GM10847 (cell line): ENCODE results near the gene SFMBT2.

Source experiments
- POLR2A ChIP-seq: IDR thresholded peaks from 2 replicates; pipeline ENCODE4 v1.6.1; 2011; ENCODE audit not compliant: insufficient read length; ENCODE audit errors: extremely low read depth

SFMBT2 gene

GRCh38 chr10:7285522-7286322, 125.1 kb downstream of the SFMBT2 start:
- TF ChIP-seq POLR2A, result no peak

DNA sequence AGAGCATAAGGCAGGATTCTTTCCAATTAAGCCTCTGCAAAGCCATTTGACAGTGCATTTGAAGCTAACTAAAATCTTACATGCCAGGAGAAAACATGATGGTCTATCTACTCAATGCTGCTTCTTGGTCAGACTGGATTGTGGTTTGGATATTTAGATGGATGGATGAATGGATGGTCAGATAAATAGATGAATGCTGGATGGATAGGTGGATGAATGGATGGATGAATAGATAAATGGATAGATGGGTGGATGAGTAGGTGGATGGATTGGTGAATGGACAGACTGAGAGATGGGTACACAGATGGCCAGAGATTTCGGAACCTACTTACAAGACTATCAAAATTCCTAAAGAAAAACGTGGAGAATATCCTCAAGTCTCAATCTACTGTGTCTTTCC, 127.6 kb downstream of the SFMBT2 start:
- no peak for TF ChIP-seq POLR2A

GRCh38 chr10:7282457-7282856, 128.4 kb downstream of the SFMBT2 start:
- TF ChIP-seq POLR2A, result no peak

- TF ChIP-seq POLR2A, result no peak
Measured at GRCh38 chr10:7281429-7281828, 129.4 kb downstream of the SFMBT2 start.

DNA sequence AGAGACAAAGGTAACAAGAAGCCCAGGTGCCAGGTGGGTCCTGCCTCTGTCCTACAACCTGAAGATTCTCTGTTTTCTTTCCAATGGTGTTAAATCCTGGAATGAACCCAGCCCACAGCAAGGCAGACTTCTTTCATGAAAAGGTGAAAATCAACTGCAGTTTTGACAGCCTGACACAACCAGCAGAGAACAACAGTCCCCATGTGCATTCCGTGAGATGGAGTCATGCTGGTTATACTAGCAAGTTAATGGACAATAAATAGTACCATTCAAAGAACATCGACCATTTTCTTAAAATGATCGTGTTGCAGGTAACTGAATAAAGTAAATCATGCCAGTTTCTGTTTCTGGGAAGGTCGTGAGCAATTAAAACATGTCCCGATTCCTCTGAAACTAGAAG, 131.5 kb downstream of the SFMBT2 start:
- TF ChIP-seq POLR2A, result no peak

DNA sequence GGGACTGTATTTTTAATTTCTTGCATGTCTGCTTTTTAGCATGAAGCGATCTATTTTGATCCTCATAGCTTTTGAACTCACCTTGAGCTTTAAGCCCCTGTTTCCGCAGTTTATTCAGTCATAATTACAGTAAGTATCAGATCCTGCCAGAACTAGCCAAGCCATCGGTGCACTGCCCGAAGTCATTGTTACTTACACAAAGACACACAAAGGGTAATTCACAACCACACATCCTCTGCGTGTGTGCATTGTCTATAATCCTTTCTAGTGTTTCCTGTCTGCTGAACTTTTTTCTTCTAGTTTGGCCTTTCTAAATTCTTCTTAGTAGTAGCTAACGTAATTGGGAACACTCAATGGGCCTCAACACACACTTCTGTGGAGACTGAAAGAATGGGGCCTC, 133.0 kb downstream of the SFMBT2 start:
- TF ChIP-seq POLR2A, result no peak

GRCh38 chr10:7277432-7277831, 133.4 kb downstream of the SFMBT2 start:
- no peak for TF ChIP-seq POLR2A

DNA sequence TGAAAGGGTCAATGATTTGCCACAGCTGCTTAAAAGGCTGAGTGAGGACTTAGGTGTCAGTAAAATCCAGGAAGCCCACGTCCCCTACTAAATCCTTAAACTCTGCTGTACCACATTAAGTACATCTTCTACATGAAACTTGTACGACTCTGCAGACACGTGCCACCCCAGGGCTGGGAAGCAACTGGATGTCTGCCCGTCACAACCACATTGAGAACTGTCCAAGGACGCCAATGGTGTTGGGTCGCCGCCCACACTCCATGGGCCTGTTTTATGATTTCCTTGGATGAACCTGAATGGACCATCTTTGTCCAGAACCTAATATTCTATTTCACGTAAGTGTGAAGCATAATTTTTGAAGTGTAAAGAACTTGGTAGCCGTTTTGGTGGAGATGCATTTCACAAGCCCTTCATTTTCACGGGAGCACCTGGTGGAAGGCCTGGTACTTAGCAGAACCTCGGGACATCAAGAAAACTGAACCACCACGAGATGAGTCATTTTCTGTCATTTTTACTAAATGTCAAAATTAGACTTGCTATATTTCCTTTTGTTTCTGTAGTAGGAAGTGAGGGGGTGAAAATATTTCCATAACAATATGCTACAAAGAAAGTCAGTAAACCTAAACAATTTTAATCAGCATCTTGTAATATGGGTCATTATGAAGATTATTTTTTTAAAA, 134.9 kb downstream of the SFMBT2 start:
- no peak for TF ChIP-seq POLR2A

DNA sequence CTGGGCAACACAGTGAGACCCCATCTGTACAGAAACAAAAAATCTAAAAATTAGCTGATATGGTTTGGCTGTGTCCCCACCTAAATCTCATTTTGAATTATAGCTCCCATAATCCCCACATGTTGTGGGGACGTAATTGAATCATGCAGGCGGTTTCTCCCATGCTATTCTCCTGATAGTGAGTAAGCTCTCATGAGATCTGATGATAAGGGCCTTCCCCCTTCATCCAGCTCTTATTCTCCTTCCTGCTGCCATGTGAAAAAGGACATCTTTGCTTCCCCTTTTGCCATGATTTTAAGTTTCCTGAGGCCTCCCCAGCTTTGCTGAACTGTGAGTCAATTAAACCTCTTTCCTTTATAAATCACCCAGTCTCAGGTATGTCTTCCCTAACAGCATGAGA, 136.5 kb downstream of the SFMBT2 start:
- TF ChIP-seq POLR2A, result no peak

GRCh38 chr10:7272008-7272407, 138.8 kb downstream of the SFMBT2 start:
- TF ChIP-seq POLR2A, result no peak

- no peak for TF ChIP-seq POLR2A
Measured at GRCh38 chr10:7269988-7270387, 140.8 kb downstream of the SFMBT2 start.

- TF ChIP-seq POLR2A, result no peak
Measured at GRCh38 chr10:7267142-7267541, 143.7 kb downstream of the SFMBT2 start.

GRCh38 chr10:7265396-7266123, 145.3 kb downstream of the SFMBT2 start:
- TF ChIP-seq POLR2A, result no peak

- TF ChIP-seq POLR2A, result no peak
Measured at GRCh38 chr10:7264313-7264756, 146.5 kb downstream of the SFMBT2 start.

DNA sequence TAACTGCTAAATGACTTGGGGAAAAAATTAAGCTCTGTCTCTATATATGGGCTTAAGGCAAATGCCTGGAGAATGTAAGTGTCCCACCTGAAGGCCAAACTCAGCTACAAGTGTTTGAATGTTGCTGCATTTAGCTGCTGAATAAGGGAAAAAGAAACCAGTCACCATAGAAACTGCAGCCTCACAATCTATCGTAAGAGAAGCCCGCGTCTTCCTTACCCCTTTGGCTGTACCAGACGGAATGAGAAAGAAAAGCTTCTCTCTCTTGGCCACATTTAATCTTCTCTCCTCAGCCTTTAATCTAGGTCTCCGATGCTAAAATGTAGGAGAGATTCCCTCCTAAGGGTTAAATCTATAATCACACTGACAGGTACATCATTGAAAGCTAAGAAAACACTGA, 147.2 kb downstream of the SFMBT2 start:
- TF ChIP-seq POLR2A, result no peak

DNA sequence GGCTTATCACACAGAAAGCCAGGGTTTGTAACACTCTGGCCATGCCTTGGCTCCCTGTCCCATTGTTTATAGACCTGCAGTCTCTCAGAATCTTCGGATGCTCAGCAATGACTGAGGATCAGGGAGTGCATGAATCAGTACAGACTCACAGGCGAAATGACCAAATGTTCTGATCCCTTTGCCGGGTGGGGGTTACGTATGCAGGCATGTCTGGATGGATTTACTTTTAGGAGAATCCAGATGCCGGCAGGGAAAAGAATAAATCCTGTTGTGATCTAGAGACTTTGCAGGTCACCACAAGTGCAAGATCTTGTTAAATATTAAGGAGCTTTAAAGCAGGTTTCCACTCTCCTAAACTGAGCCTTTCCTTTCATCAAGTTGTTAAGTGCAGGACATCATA, 149.5 kb downstream of the SFMBT2 start:
- no peak for TF ChIP-seq POLR2A

GRCh38 chr10:7260912-7261311, 149.9 kb downstream of the SFMBT2 start:
- TF ChIP-seq POLR2A, result no peak
